HG02798 (cell line): ENCODE measurements around the gene WBP1L.

Experiments
- ATAC-seq: cut with Tn5 transposase; IDR thresholded peaks from one replicate; pipeline ENCODE4 v1.9.1; 2021; ENCODE audit warnings: mild to moderate bottlenecking; ENCODE audit not compliant: unreplicated experiment, poor library complexity

WBP1L gene

DNA sequence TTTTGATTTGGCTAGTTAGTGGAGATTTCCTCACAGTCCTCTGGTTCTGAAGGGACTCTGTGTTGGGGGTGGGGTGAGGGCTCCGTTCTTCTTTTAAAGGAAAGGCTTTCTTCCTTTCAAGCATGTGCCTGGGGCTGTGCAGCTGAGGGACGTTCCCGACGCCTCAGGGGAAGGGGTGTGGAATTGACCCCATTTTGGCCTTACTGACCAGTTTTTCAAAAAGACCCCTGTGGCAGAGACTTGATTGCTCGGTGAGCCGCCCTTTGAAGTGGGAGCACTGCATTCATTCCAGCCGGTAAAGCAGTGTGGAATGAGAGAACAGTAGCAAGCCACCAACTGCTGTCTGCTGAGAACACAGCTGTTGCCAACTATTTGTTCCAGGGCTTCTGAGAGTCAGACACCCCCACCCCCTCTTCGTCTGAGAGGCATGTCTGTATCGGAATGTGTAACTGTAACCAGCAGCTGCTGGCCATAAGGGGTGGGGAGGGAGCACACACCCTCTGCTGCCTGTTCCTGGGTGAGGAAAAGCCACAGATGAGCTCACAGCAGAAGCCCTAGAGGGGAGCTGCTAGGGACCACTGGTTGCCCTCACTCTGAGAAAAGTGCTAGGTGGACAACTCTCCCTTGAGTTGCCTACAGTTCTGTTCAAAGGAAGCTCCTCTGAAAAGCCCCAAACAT is 33.2 kb downstream of the WBP1L start:
- no peak for ATAC-seq

DNA sequence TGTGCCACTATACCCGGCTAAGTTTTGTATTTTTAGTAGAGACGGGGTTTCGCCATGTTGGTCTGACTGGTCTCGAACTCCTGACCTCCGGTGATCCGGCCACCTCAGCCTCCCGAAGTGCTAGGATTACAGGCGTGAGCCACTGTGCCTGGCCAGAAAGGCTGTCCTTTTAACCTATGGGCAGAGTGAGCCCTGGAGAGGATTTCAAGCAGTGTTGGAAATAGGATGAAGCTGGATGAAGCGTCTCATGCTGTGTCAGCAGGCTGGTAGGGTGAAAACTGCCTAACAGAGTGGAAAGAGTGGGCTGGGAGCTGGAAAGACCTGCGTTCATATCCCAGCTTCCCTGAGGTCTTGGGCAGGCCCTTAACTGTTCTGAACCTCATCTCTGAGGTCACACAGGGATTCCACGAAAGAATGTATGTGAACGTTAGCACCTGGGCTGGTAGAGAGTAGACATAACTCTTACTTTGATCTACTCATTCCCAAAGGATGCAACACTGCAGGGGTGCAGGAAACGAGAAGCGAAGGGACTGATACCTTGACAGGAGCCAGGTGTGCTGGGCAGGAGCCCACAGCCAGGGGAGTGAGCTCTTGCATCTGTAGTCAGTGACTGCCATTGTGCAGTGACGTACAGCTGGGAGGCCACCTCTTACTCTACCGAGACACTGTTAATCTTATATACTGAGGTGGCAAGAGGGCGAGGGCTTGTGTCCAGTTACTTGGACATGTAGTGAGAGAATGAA is 34.1 kb downstream of the WBP1L start:
- ATAC-seq, result no peak

DNA sequence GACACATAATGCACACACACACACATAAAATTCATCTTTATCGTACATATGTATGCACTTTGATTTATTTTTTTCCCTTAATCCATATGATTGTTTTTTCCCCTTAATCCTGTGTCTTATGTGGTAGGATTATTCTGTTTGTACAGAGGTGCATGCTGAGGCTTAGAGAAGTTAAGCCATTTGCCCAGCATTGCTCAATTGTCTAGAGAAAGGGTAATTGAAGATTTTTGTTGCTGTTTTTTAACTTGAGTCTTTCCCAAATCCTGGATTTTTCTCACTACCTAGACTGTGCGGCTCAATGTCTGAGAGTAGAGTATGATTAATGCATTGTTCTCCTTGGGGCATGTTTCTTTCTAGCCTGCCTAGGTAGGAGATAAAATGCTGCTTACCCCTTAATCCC is 35.0 kb downstream of the WBP1L start:
- no peak for ATAC-seq

DNA sequence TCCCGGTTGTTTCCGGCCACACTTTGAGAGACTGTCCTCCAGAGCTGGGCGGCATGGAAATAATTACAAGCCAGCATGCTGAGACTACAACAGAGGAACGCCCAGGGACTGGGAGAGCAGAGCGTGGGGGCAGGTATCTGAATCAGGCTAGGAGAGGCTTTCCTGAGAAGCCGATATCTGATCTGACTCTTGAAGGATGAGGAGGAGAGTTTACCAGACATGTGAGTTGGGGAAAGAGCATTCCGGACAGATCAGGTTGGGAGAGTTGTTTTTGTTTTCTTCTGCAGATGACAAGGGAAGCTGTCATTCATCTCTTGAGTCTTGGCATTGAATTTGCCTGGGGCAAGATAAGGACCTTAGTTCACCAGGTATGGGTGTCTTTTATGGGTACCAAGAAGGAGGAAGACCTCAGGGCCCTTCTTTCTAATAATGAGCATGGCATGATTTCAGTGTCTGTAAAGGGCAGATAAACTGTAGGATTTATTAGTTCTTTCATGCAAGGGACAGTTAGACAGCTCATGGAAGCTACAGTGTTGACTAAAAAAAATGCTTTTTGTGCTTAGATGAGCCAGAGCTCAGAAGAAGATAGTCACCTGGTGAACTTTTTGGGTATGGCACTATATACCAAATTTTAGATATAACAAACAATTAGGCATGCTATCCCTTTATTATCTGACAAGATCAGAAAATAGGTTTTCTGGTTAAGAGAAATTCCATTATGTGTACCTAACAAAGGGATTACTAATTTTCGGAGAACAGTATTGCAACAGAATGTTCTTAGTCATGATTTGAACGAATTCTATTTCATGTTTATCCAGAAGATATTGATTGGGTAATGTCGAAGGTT is 36.2 kb downstream of the WBP1L start:
- no peak for ATAC-seq

DNA sequence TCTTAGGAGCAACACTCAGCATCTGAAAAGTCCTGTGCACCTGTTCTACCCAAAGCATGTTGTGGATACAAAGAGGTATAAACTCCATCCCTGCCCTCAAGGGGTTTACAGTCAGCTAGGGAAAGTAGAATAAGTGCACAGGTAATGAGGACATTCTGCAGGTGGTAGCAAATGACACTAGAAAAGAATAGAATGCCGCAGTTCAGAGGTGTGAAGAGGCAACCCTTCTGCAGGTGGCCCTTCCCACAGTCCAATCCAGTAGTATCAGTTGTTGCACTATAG is 36.7 kb downstream of the WBP1L start:
- ATAC-seq, result no peak

DNA sequence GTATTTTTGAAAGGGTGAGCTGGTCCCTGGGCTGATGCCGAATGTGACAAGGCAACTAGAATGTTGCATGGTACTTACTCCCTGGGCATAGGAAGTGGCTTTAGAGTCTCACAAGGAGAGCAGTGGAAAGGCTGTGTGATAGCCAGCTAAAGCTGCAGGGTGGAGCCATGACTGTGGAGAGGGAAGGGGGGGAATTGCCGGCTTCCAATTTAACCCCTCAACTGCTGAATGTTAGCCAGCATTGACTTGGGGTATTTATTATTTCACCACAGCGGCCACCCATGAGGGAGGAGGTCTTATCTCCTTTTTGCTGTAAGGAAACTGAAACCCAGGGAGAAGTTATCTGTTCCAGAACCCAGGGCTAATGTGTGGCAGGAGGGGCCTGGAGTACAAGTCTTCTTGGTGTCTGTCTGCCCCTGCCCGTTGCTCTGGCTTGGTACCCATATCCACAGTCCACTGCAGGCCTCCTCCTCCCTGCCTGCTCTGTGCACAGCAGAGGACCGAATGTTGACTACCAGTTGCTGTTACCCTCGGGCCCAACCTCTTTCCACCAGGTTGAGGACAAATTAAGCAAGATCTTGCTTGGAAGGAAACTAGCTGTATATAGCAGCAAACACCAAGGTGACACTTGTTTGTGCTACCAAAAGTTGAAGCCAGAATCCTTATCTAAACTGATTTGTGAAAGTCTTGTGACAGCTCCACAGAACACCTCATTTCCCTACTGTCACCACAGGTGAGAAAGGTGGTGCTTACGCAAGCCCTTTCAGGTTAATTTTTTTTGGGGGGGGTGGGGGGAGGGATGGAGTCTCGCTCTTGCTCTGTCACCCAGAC is 37.6 kb downstream of the WBP1L start:
- no peak for ATAC-seq

DNA sequence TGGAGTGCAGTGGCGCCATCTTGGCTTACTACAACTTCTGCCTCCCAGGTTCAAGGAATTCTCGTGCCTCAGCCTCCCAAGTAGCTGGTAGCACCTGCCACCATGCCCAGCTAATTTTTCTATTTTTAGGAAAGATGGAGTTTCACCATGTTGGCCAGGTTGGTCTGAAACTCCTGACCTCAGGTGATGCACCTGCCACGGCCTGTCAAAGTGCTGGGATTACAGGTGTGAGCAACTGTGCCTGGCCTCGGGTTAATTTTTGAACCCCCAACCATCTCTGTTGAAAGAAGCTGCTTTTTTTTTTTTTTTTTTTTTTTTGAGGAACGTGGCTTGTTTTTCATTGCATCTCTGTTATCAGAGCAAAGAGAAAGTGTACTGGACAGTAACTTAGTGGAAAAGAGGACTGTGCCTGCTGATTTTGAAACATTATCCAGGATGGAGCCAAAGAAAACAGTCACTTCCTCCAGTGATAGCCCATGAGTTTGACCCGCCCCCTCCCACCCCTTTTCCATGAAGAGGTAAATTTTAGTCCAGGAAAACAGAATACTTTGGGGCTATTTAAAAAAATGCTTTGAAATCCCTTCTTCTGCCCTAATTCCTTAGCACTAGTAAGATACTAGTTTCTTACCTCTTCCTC is 38.3 kb downstream of the WBP1L start:
- ATAC-seq, result no peak

DNA sequence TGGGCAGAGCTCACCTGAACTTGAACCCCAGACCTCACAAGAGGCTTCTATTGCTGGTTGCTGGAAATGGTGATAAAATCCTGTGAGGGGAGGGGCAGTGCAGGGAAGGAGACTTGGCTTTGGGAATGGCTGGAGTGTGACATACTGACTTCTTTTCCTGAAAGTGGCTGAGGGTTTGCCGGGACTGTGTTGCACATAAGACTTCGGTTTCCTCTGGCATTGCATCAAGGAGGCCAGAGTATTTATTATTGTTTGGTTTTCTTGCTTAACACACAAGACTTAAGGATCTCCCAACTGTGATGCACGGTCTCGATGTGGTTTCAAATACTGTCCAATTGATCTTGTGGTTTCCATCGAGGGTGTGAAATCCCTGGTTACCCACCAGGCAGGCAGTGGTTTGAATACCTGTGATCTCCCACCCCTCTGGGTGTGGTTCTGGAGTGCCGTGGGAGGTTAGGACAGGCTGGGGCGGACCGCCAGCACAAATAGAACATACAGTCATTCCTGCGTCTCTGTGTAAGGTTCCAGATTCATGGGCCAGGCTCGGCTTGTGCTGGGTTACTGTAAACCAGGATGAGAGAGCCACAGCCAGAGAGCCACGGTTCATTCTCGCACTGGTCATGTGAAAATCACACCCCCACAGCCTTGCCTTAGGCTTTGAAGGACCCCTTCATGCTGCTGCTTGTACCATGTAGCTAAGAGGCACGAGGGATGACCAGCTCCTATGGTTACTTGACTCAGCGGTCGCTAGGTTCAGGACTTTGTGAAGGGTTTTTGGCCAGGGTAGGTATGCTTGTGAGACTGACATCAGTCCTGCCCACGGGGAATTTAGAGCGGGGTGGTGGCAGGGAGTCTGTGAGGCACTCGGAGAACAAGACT is 39.2 kb downstream of the WBP1L start:
- ATAC-seq, result no peak

DNA sequence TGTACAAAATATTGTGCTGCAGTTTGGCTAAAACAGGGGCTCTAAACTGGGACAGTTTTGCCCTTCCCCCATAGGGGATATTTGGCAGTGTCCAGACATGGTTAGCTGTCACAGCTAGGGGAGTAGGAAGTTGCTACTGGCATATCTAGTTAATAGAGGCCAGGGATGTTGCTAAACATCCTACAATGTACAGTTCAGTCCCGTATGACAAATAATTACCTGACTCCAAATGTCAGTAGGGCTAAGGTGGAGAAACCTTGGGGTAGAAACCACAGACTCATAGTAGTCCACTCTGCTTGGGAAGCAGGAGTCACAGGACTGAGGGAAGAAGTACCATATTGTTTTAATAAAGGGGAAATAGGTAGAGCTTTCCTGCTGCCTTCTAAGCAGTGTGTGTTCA is 39.8 kb downstream of the WBP1L start:
- no peak for ATAC-seq

DNA sequence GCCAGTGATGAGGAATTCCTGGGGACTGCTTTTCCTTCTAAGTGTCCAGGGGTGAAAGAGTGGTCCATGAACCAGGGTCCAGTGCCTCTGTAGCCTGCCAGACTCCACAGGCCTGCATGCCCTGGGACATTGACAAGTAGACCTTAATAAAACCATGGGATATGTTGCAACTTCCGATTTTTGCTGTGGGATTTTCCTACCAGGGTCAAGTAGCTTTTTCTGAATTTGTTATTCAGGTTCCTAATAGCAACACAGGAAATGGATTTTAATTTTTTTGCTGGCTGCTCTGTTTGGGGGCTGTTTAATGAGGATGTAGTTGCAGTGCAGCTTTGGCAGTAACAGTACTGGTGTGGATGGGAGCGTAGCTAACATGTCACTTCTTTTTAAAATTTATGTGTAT is 42.1 kb downstream of the WBP1L start:
- ATAC-seq, result no peak

DNA sequence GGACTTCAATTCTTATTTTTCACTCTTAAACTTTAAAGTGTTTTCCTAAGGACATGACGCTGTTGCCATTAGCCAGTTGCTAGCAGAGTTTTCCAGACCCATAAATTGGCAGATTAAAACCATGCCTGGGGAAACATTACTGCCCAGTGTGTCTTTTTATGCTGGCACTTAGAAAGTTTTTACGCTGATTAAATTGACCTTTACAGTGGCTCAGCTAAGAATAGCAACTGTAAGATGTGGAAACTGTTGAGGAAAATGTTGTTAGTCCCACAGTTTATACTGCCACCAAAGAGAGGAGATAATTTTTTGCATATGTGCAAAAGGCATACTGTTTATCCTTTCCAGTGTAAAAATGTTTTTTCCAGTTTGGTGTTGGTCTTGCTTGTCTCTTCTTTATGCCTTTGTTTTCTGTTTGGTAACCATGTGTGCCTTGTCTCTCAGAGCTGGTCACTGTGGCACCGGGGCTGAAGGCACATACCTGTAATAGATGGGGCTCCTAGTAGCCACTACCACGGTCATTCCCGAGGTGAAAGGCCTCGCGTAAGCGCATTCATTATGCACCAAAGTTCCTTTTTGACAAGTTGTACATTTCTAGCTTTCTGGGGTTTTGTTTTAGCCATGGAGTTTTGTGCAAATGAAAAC is 48.1 kb downstream of the WBP1L start:
- ATAC-seq, result no peak

DNA sequence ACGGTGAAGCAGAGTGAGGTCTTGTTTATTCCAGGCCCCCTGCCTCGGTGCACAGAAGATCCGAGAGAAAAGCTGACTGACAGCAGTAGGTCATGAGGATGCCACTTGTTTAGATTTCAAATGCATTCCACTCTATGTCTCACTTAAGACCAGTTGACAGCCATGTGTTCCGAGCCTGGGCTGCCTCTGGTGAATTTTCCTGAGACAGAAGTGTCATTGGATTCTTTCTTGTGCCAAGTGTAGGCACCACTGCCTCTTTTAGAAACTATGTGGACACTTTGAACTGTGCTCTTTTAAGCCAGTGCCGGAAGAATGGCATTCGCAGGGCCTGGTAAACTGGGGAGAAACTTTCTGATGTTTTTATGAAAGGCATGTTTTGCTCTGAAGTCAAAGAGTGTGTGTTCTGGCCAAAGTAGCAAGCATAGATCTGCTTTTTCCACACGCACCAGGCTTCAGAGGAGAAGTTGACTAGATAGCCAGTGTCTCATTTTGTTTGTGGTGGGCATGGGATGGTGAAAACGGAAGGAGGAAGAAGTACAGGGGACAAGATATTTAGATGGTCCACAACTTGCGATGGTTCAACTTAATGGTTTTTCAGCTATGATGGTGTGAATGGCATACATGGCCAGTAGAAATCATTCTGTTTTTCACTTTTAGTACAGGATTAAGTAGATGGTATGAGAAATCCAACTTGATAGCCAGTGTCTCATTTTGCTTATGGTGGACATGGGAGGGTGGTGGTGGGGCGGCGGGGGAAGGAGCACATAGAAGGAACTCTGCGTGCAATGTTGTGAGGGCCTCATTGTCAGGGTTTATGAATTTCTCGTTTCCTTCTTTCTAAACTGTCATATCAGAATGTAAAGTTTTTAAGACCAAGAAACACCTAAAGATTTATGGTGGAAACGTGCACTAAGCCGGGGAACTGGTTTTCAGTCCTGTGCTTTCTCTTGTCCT is 52.0 kb downstream of the WBP1L start:
- ATAC-seq, result no peak

DNA sequence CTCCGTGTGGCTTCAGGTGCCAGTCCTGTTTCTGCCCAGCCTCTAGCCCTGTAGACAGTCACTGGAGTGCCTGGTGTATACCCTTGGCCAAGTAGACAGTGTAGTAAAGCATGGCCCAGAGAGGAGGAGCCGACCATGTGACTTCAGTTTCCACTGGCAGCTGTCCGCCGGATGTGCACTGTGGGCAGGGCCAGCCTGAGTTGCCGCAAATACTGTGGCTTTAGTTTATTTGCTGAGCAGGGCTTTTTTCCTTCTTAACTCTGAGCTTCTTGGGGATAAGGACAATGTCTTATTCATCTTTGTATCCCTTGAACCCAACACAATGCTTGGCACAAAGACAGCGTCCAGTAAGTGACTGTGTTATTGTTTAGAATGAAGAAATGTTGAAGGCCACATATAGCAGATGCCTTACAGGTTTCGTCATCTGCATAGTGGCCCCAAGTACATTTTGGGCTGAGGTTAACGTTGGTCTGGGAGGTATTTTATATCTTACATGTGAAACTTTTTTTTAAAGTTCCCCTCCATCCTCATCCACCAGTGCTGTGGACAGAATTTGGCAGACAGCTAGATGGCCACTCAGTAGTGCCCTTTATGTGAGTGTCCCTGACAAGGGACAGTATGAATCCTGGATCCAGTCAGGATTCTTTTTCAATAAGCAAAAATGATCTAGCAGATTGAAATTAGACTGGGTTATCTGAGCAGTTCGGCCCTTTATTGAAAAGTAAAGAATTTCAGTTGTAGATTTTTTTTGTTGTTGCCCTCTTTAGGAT is 52.8 kb downstream of the WBP1L start:
- peak; percentile 96 for ATAC-seq

DNA sequence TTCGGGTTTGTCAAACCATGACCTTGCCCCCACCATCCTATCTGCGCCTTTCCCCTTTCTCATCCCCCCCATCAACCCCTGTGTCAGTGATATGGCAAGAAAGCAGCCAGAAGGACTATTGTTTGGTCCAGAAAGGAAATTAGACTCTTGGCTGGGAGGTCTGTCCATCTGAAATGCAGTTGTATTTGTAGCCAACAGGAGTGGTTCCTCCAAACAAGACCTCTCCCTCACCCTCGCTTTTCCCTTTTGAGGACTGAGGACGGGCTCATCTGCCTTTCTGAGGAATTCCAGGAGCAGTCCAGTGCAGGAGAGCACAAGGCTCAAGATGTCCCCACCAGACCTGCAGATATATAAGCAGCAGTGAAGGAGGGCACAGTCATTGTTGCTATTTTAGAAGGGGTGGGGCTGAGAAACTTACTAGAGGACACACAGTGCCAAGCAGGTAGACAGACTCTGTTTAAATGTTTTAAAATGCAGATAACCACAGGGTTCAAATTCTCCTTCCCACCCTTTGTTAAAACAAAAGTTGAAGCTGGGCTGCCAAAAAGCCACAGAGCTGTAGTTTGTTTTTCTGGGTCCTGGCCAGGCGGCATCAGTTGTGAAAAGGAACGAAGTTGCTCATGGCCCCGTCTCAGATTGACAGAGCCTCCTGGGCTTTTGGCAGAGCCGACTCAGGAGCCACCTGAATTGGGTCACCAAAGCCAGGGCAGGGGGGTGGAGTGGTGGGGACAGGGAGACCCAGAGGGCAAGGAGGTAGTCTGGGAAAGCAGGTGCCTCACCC is 56.1 kb downstream of the WBP1L start:
- no peak for ATAC-seq

DNA sequence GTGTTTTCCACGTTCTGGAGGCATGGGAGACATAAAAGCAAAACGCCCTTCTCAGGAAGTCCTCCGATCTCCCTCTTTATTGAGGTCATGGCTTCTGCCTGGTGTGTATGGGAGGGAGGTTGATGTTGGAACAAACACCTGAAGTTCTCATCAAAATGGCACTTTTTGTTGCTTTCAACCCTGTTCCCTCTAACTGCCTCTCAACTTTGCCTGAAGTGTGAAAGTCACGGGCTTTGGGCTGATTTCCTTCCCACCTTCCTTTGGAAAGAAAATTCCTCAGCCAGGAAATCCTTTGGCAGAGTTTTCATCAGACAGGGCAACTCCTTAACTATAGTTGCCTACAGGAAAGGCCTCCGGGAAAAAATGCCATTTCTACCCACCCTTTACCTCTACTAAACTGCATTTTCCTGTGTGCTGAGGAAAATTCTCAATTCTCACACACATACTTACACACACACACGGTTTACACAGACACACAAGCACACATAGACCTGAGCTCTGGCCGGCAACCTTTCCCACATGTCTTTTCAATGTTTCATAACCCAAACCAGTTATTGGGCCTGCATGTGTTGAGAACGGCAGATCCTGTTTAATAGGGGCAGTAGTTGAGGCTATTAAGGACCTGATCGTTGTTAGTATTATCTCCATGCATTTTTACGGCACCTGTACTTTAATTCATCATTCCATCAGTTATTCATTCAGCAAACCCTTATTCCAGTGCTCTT is 57.0 kb downstream of the WBP1L start:
- no peak for ATAC-seq

DNA sequence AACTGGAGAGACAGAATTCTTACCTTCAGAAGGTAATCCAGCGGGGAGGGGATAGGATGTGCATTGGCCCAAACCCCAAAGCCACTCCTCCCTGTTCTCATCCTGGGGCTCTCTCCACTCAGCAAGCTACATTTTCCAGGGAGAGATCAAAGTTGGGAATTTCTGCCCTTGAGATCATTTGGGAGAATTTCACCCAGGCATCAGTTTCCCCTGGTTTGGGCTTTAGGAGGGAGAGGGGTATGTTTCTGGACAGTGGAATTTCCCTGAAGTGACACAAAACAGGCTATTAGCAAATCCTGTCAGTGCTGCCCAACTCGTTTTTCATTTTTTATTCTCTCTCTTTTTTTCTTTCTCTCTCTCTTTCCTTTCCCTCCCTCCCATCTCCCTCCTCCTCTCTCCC is 57.7 kb downstream of the WBP1L start:
- ATAC-seq, result no peak
